Osteoblast (primary cell): ENCODE results near the gene LRP1B. TPM values are rescaled to one million over a fixed set of nuclear protein-coding genes. Genes with fewer than 3 reads are reported as not detected.

Experiments used
- DNase-seq: peaks from one replicate; pipeline ENCODE4 v3.0.0; 2011; ENCODE audit warnings: low spot score, mixed read lengths; ENCODE audit not compliant: insufficient read length; ENCODE audit errors: missing footprints
- H2AFZ ChIP-seq: 2 replicates; pipeline ENCODE4 v1.6.0; 2011; ENCODE audit warnings: mild to moderate bottlenecking, low read length
- H3K27ac ChIP-seq: 2 replicates; pipeline ENCODE4 v1.5.1; 2011; ENCODE audit warnings: mild to moderate bottlenecking, low read depth, low read length, moderate library complexity
- H3K27me3 ChIP-seq: 2 replicates; pipeline ENCODE4 v1.6.0; 2012; ENCODE audit warnings: mild to moderate bottlenecking, control low read depth, inconsistent platforms, low read length, moderate library complexity; ENCODE audit not compliant: insufficient read depth
- H3K36me3 ChIP-seq: 2 replicates; pipeline ENCODE4 v1.5.1; 2011; ENCODE audit warnings: mild to moderate bottlenecking, low read length, control low read depth, moderate library complexity; ENCODE audit not compliant: insufficient read depth
- H3K4me1 ChIP-seq: 2 replicates; pipeline ENCODE4 v1.5.1; 2011; ENCODE audit warnings: mild to moderate bottlenecking, low read length, control low read depth, moderate library complexity; ENCODE audit not compliant: insufficient read depth
- H3K4me2 ChIP-seq: 2 replicates; pipeline ENCODE4 v1.6.0; 2011; ENCODE audit warnings: mild to moderate bottlenecking, low read length; ENCODE audit not compliant: insufficient read depth
- H3K4me3 ChIP-seq: fragments of 200-600 bp; sonication (generic); 3 replicates; pipeline ENCODE4 v1.5.1; 2012; ENCODE audit warnings: mild to moderate bottlenecking, low read length, inconsistent platforms; ENCODE audit not compliant: insufficient read depth
- H3K79me2 ChIP-seq: 2 replicates; pipeline ENCODE4 v1.6.0; 2012; ENCODE audit warnings: mild to moderate bottlenecking, low read length, control low read depth, inconsistent platforms; ENCODE audit not compliant: insufficient read depth
- H3K9me3 ChIP-seq: 2 replicates; pipeline ENCODE4 v1.5.1; 2011; ENCODE audit warnings: low read depth, low read length, control low read depth
- H4K20me1 ChIP-seq: 2 replicates; pipeline ENCODE4 v1.6.0; 2012; ENCODE audit warnings: mild to moderate bottlenecking, low read length, control low read depth; ENCODE audit not compliant: insufficient read depth
- total RNA-seq: library from RNA; depleted of rRNA; stranded (reverse); fragments of >200 nt; gene quantifications from 2 replicates; pipeline ENCODE4 v1.2.3, GENCODE V29; 2012
- TF ChIP-seq, protein P1 (sequence below): IDR thresholded peaks from 2 replicates; pipeline ENCODE4 v1.5.1; 2011; ENCODE audit warnings: mild to moderate bottlenecking, low read depth, low read length, moderate library complexity; ENCODE audit errors: extremely low read depth

The LRP1B gene
- total RNA-seq, 1 donor, result not detected

DNA sequence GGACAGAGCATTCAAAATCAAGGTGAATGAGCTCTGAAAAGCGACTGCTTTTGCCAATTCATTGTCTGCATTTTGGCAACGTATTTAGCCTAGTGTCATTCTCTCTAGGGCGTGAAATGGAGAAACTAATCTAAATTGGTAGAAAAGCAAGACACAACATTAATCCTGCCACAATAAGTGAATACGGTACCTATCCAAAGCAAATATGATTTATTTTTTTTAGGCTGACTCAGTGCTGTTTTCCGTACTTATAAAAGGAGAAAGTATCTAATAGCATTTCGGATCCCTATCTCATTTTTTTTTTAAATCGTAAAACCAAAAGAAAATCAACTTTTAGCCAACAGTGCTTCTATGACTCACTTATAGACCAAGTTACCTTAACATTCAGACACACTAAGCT, 672.5 kb downstream of the LRP1B start:
- TF ChIP-seq, protein P1, sequence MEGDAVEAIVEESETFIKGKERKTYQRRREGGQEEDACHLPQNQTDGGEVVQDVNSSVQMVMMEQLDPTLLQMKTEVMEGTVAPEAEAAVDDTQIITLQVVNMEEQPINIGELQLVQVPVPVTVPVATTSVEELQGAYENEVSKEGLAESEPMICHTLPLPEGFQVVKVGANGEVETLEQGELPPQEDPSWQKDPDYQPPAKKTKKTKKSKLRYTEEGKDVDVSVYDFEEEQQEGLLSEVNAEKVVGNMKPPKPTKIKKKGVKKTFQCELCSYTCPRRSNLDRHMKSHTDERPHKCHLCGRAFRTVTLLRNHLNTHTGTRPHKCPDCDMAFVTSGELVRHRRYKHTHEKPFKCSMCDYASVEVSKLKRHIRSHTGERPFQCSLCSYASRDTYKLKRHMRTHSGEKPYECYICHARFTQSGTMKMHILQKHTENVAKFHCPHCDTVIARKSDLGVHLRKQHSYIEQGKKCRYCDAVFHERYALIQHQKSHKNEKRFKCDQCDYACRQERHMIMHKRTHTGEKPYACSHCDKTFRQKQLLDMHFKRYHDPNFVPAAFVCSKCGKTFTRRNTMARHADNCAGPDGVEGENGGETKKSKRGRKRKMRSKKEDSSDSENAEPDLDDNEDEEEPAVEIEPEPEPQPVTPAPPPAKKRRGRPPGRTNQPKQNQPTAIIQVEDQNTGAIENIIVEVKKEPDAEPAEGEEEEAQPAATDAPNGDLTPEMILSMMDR, result no peak
- no peaks in the 10 kb centered on the region for H3K4me1 ChIP-seq
- H3K4me2 ChIP-seq, result no peak overlapping the region
- H3K79me2 ChIP-seq, result no peaks in the 10 kb centered on the region
- H3K27me3 ChIP-seq, result no peaks in the 10 kb centered on the region
- no peak overlapping the region for H3K4me3 ChIP-seq
- no peaks in the 10 kb centered on the region for H3K9me3 ChIP-seq
- H3K27ac ChIP-seq, result no peak overlapping the region
- H2AFZ ChIP-seq, result no peak overlapping the region
- no peak for DNase-seq
- no peaks in the 10 kb centered on the region for H3K36me3 ChIP-seq
- no peaks in the 10 kb centered on the region for H4K20me1 ChIP-seq

DNA sequence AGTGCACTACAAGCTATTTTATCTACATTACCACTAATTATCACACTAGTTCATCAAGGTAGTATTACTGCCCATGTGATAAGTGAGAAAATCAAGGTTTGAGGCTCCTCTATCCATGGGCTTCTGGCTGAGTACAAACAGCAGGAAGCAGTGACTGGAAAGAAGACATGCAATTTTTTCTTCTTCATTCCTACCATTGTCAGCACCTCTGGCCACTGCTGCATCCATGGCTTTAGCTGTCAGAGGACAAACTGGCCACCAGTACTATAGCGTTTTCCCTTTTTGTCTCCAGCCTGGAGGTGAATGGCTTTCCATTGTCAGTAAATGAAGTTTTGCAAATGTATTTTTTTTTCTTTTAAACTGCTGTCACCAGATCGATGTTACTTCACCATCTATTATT, 674.9 kb downstream of the LRP1B start:
- TF ChIP-seq, protein P1, result no peak
- Histone ChIP-seq H3K4me3 (no peak overlapping the region), H3K4me2 (no peak overlapping the region), H3K27me3 (no peaks in the 10 kb centered on the region), H3K36me3 (no peaks in the 10 kb centered on the region), H3K9me3 (no peaks in the 10 kb centered on the region), H3K79me2 (no peaks in the 10 kb centered on the region), H2AFZ (no peak overlapping the region), H4K20me1 (no peaks in the 10 kb centered on the region), H3K27ac (no peak overlapping the region), H3K4me1 (no peaks in the 10 kb centered on the region)
- DNase-seq, result no peak

DNA sequence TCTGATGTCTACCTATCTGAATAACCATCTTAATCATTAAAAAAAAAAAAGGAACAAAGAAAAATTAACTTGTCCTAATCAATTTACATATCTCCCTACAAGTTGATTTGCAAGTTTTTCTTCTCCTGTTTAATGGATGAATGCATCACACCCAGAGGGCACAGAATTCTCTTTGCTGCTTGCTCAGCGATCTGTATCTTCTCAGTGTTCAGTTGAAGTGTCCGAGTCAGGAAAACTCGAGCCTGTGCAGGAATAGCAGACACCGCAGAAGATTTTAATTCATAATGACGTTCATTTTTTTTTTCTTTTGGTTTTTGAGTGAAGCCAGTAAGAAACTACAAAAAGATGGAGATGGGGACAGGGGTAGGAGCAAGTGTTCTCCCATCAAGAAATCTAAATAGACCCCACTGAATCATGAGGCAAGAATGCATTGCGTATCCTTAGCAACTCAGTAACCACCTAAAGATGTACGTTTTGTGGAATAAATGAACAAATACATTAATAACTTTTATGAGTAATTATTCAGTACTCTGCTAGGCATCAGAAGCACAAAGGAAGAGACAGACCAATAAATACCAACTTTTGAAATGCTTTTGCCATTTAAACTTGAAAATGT, 675.5 kb downstream of the LRP1B start:
- H3K4me2 ChIP-seq, result no peak overlapping the region
- H3K27me3 ChIP-seq, result no peaks in the 10 kb centered on the region
- H4K20me1 ChIP-seq, result no peaks in the 10 kb centered on the region
- no peak overlapping the region for H3K4me3 ChIP-seq
- no peak overlapping the region for H3K27ac ChIP-seq
- H3K9me3 ChIP-seq, result no peaks in the 10 kb centered on the region
- no peak for DNase-seq
- no peaks in the 10 kb centered on the region for H3K79me2 ChIP-seq
- TF ChIP-seq, protein P1, result no peak
- H3K36me3 ChIP-seq, result no peaks in the 10 kb centered on the region
- H3K4me1 ChIP-seq, result no peaks in the 10 kb centered on the region
- H2AFZ ChIP-seq, result no peak overlapping the region

DNA sequence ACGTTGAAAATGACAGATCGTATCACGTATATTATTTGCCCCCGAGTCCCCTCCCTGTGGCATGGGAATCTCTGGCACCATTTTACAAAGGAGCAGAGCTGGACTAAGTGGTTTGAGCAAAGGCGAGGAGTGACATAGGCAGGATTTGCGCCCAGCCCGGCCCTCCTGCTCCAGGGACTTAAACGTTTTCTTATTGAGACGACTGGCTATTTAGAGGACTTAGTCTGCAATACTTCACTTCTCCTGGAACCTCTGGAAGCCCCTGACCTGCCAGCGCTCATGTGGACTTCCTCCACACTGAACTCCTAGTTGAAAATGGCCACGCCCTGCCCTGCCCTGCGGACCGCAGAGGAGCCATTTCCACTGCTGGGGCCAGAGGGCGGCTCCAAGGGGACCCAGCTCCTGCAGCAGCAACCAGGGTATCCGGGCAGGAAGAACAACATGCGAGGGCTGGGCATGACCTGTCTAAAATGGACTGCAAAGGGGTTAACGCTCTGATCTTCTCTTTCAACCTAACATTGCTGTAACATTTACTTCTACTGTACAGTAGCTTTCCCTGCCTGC, 690.7 kb downstream of the LRP1B start:
- Histone ChIP-seq H4K20me1 (no peaks in the 10 kb centered on the region), H3K79me2 (no peaks in the 10 kb centered on the region), H3K4me2 (no peak overlapping the region), H2AFZ (no peak overlapping the region), H3K27me3 (no peaks in the 10 kb centered on the region), H3K36me3 (no peaks in the 10 kb centered on the region), H3K27ac (no peak overlapping the region), H3K9me3 (no peaks in the 10 kb centered on the region), H3K4me1 (no peaks in the 10 kb centered on the region), H3K4me3 (no peak overlapping the region)
- TF ChIP-seq, protein P1, result no peak
- no peak for DNase-seq
